Hematopoietic multipotent progenitor cell treated with erythropoietin and hydrocortisone succinate and interleukin-3 and kit ligand, for 17 days (in vitro differentiated cells): ENCODE data around the gene ARAP3.

Experiments used
- DNase-seq: peaks from one replicate; pipeline ENCODE4 v3.0.0-alpha.2; 2015; ENCODE audit warnings: low spot score

The ARAP3 gene

GRCh38 chr5:141640698-141641097 lies 41.3 kb downstream of the ARAP3 start:
- no peak for DNase-seq

GRCh38 chr5:141640051-141640415 lies 42.0 kb downstream of the ARAP3 start:
- no peak for DNase-seq

DNA sequence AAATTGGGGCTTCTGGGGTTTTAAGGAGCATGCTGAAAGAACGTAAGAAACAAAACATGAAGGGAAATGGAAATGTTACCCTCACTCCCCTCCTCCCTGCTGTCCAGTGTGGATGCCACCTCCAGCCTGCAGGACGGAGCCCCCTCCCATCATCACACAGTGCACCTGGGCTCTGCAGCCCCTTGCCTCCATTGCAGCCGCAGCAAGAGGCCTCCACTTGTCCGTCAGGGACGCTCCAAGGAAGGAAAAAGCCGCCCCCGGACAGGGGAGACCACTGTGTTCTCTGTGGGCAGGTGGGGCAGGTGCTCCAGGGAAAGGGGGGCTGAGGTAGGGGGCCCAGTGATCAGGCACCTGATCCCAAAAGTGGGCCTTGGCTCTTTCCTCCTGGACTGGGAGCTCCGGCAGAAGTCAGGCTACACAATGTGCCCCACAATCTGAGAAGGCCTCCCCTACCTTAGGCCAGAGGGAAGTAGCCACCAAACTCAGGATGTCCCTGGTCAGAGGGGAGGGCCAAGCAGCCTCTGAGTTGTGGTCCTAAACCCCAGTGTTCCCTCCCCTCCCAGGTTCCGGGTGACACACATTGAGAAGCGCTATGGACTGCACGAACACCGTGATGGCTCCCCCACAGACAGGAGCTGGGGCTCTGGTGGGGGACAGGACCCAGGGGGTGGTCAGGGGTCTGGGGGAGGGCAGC lies 42.5 kb downstream of the ARAP3 start:
- no peak for DNase-seq

- no peak for DNase-seq
Measured at GRCh38 chr5:141638771-141639170, 43.3 kb downstream of the ARAP3 start.

DNA sequence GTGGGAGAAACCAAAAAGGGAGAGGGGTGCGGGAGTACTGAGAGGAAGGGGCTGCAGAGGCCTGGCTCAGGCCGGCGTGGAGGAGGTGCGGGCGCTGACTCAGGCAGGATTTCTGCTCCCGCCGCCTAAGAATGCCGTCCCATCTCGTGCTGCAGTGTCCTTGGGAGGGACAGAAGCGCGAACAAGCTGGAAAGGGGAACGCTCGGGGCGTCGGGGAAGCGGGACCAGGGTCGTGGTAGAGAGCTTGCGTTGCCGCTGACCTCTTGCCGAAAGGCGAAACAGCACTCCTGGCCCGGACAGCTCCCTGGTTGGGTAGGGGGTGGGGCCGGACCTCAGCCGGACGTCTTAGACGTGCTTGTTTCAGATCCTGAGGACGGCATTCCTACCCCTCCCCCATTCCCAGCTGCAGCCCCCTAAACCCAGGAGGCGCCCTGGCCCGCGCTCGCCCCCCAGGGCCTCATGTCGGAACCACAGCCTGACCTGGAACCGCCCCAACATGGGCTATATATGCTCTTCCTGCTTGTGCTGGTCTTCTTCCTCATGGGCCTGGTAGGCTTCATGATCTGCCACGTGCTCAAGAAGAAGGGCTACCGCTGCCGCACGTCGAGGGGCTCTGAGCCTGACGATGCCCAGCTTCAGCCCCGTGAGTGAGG lies 44.1 kb downstream of the ARAP3 start:
- DNase-seq = peak; percentile 33

- peak; percentile 53 for DNase-seq
Measured at GRCh38 chr5:141637123-141637766, 44.8 kb downstream of the ARAP3 start.

DNA sequence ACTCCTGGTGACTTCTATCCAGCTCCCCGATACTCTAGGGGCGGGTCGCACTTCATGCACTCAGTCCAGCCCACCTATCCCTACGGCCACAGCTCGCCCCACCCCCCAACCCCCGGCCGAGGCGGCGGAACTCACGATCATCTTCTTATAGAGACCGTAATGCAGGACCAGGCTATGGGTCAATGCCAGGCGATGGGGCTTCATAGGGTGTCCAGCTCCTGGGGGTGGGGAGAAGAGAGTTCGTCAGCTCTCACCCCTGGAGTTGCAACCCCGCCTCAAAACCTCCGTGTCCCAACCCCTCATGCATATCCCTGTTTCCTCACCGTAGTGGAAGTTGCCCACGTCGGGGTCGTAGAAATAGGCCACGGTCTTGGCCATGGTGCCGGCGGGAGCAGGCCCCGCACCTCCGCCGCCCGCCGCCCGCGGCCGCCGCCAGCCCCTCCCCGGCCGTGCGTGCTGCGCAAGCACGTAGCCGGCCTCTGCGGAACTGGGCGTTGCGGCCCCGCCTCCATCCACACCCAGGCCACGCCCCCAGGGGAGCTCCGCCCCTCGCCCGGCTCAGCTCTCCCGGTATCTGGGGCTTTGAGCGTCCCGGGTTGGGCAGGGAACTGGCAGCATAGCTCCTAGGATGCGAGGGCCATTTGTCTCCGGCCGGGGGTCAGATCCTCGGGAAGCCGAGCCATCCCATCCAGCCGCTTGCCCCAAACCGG lies 45.5 kb downstream of the ARAP3 start, which contains the start of the genes HDAC3 and RELL2:
TSS of gene HDAC3 (minus strand) at position 437 of the 710 bp plus-strand sequence. CDS start at position 378, 59 bp downstream.
TSS of gene RELL2 (plus strand) at position 585 of the 710 bp plus-strand sequence. CDS start 1,229 bp downstream, outside the sequence.
- DNase-seq = peak; percentile 94

DNA sequence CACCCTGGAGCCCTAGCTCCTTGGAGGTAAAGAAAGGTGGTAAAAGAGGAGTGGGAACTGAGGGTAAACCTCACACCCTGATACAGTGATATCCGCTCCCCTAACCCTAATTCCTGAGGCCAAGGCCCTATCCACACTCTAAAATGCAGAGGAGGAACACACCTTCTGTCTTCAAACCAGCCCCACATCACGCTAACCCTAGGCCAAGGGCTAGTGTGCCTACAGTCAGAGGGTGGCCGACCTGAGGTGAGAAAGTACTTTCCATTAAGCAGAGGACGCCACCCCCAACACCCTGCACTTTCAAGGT lies 46.0 kb downstream of the ARAP3 start:
- DNase-seq = no peak

DNA sequence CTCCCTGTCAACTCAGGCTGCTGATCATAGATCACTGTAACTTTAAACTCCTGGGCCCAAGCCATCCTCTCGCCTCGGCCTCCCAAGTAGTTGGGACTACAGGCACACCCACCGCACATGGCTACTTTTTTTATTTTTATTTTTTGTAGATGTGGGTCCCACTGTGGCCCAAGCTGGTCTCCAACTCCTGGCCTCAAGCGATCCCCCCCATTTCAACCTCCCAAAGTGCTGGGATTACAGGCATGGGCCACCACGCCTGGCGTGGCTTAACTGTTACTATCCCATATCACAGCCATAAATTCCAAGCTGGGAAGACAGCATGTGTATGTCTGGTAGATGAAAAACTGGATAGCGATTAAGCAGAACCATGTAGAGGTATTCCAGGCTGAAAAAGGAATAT lies 46.4 kb downstream of the ARAP3 start:
- DNase-seq = no peak

DNA sequence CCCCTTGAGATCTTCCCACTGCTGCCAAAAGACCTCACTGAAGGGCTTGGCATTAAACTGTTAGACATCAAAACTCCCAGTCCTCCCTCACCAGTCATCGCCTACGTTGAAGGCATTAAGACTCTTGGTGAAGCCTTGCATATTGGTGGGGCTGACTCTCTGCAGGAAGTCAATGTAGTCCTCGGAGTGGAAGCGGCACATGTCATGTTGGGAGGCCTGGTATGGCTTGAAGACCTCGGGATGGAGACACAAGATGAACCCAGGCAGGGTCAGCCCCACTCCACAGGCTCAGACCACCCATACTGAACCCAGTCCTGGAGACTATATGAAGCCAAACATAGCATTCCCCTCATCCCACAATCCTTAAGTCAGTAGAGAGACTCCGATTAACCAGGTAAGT lies 47.3 kb downstream of the ARAP3 start:
- no peak for DNase-seq

DNA sequence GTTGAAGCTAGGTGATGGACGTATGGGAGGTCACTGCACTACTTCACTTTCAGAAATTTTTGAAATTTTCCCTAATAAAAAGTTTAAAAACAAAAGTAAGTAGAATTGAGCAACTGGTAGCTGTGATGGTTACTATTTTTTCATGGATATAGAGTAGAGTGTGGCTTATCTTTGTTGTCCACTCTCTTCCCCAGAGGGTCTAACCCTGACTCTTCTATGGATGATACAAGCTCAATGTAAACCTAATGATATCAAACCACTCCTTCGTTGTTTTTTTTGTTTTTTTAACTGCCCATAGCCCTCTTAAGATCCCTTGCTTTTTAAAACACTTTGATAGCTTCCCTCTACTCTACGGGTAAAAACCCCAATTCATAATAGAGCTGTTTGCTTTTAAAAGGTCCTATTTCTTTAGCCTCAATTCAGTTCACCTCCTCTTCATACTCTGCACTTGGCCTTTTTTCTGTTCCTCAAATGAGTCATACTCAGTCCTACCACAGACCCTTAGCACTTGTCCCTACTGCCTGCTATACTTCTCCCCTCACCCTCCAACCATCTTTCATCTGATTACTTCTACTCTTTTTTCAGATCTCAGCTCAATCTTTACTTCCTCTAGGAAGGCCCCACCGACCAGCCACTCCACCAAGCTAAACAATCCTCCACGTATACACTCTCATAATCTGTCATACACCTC lies 48.0 kb downstream of the ARAP3 start:
- peak; percentile 26 for DNase-seq

DNA sequence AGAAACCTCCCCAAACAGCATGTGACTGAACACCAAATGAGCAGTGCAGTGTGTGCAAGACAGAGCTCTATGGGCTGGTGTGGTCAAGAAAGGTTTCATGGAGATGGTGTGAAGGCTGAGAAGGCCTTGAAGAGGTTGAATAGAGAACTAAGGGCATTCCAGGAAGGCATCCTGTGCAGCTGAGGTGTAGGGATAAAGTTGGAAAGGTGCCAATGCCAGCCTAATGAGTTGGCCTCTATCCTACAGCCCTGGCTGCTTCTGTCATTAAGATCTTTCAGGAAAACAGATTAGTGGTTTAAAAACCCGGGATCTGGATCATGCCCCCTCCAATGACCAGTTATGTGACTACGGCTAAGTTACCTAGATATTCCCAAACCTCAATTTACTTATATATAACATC lies 49.4 kb downstream of the ARAP3 start:
- peak; percentile 48 for DNase-seq

- DNase-seq = no peak
Measured at GRCh38 chr5:141630570-141631140, 51.4 kb downstream of the ARAP3 start.

GRCh38 chr5:141628175-141628788 lies 53.7 kb downstream of the ARAP3 start:
- DNase-seq = no peak

DNA sequence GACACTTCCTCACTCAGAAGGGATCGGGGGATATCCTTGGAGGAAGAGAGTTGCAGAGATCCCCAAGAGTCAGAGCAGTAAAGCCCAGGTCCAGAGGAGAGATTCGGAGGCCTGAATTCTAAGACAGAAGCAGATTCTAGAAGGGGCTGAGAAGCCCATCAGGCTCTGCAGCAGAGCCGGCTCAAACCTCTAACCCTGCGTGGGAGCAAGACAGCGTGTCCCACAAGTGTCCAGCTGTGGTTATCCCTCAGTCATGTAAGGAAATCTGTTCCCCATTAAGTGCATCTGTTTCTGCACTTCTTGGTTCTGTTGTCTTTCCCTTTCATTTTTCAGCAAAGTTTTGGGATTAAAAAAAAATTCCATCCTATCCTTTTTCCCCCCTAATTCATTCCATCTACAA lies 58.4 kb downstream of the ARAP3 start:
- DNase-seq = no peak

GRCh38 chr5:141623186-141623585 lies 58.8 kb downstream of the ARAP3 start:
- no peak for DNase-seq

DNA sequence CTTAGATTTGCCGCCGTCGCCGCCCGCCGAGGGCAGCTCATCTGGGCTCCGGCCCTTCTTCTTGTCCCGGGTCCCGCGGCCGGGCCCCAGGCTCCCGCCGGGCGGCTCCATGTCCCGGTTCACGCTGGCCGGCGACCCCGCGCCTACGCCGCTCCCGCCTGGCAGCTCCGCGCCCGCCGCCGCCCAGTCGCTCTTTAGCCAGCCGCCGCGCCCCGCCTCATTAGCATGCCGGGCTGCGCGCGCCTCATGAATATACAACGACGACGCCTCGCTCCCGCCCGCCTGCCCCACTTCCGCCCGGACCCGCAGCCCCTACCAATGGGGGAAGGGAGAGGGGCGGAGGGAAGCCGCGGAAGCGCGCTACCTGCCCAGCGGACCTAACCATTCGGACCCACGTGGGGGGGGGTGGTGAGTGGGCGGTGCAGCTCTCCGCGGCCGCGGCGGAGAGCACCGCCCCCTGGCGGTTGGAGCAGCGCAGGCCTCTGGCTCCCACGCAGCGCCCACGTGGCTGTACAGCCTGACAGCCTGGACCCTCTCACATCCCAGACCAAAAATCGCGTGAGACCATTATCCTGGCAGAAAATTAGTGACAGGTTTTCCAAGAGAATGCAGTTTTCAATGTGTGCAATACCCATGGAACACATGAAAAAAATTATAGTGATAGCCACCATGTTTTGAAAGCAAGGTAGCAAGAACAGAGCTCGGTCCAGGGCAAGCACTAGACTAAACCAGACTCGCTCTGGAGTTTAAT lies 63.1 kb downstream of the ARAP3 start, which contains the start of gene DIAPH1:
TSS of gene DIAPH1 (minus strand) at position 197 of the 751 bp plus-strand sequence. CDS start at position 111, 86 bp downstream.
- peak; percentile 96 for DNase-seq

GRCh38 chr5:141618030-141618803 lies 63.8 kb downstream of the ARAP3 start:
- peak; percentile 70 for DNase-seq

DNA sequence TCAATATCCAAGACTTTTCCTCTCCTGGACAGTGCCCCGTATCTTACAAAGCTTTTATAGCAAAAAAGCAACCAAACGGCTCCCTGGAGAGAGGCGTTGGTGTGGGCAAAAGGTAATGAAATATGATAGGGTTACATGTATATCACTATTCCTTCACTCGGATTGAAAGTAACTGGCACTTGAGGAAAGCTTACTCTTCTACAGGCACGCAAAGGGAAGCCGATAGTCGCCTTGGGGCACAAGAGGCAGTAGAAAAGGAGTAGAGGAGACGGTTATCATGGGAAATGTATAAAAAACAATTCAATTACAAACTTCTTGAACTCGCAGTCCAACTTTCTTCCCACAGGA lies 64.4 kb downstream of the ARAP3 start:
- no peak for DNase-seq

- DNase-seq = peak; percentile 47
Measured at GRCh38 chr5:141617128-141617527, 64.9 kb downstream of the ARAP3 start.
